GM12878 (cell line): Measurements from ENCODE around the gene ANKRD16. TPM values are rescaled to one million over a fixed set of nuclear protein-coding genes. Genes with fewer than 3 reads are reported as not detected.

Experiments
- ZBTB4 ChIP-seq: fragments of 450-650 bp; formaldehyde crosslinking; IDR thresholded peaks from 2 replicates; pipeline ENCODE4 v1.4.0; 2022; ENCODE audit warnings: mild to moderate bottlenecking, moderate library complexity
- polyA plus RNA-seq, 11 experiments: library from polyadenylated mRNA; depleted of rRNA in 4 of 11; unstranded in 6 of 11; stranded (reverse) in 5 of 11; fragments of >200 nt; fragmentation: Nextera tagmentation in 4 of 11; fragmentation: Illumina TruSeq in 1 of 11; extraction: Ambion mirVana in 4 of 11; extraction: Trizol in 1 of 11; gene quantifications; 1 replicate in 1 of 11; 2 replicates in 10 of 11; pipeline versions ENCODE4 v1.2.1 to v1.2.3, GENCODE V29; 2011 to 2016; ENCODE audit warnings: inconsistent platforms in 2 of 11, missing spikeins in 2 of 11, low read depth in 1 of 11
- total RNA-seq, 4 experiments: library from RNA; depleted of rRNA in 3 of 4; stranded (reverse); fragments of >200 nt in 3 of 4; fragmentation: Illumina TruSeq in 1 of 4; extraction: Trizol in 1 of 4; gene quantifications; 2 replicates each; pipeline versions ENCODE4 v1.2.1 to v1.2.3, GENCODE V29; 2013 to 2021

The ANKRD16 gene
- total and polyA plus RNA-seq, 10 of the 15 experiments (the other 5 are each of a cell fraction or from before 2014, with no cell fraction given): 0.57 to 13.6 (median 4.4) TPM

- no peak for TF ChIP-seq ZBTB4 (CRISPR knock-in tag)
- TF ChIP-seq, all 136 proteins: peak for 12
These were observed 77.2 kb downstream of the ANKRD16 start (continued) for GRCh38 chr10:5812283-5813090.

Other genes with a start within 250 kb of the ANKRD16 start
- gene ASB13, start 223.3 kb downstream of the ANKRD16 start, total RNA-seq (2014; rRNA removed): 0.06 and 0.16 TPM in 2 replicates
- 0.23 and 0.36 TPM in 2 replicates for gene ASB13, start 223.3 kb downstream of the ANKRD16 start, total RNA-seq (2014; rRNA removed; fragmentation: Illumina TruSeq; extraction: Trizol)
- gene ASB13, start 223.3 kb downstream of the ANKRD16 start, total RNA-seq (2021): 0.59 and 0.90 TPM in 2 replicates
- 0.03 TPM in 1 of 2 replicates, not detected in the other for gene ASB13, start 223.3 kb downstream of the ANKRD16 start, polyA plus RNA-seq (2011; rRNA removed)
- 0.13 TPM in 1 of 2 replicates, not detected in the other for gene ASB13, start 223.3 kb downstream of the ANKRD16 start, polyA plus RNA-seq (2014; fragmentation: Illumina TruSeq; extraction: Trizol)
- gene ASB13, start 223.3 kb downstream of the ANKRD16 start, polyA plus RNA-seq (2014; fragmentation: Nextera tagmentation; extraction: Ambion mirVana): under 1 TPM in 1 of 2 experiments, not detected in 1; 0.02 TPM
- gene ASB13, start 223.3 kb downstream of the ANKRD16 start, polyA plus RNA-seq (2014; rRNA removed): 0.08 and 0.30 TPM in 2 replicates
- under 1 TPM; 0.05 to 0.19 TPM for gene ASB13, start 223.3 kb downstream of the ANKRD16 start, polyA plus RNA-seq (2016; fragmentation: Nextera tagmentation; extraction: Ambion mirVana)
- gene TASOR2, start 205.1 kb downstream of the ANKRD16 start, total RNA-seq (2014; rRNA removed): 35.8 and 43.4 TPM in 2 replicates
- 52.0 and 54.7 TPM in 2 replicates for gene TASOR2, start 205.1 kb downstream of the ANKRD16 start, total RNA-seq (2014; rRNA removed; fragmentation: Illumina TruSeq; extraction: Trizol)
- 49.4 and 49.5 TPM in 2 replicates for gene TASOR2, start 205.1 kb downstream of the ANKRD16 start, total RNA-seq (2021)
- 32.2 and 46.8 TPM in 2 replicates for gene TASOR2, start 205.1 kb downstream of the ANKRD16 start, polyA plus RNA-seq (2011; rRNA removed)
- 34.9 and 52.1 TPM in 2 replicates for gene TASOR2, start 205.1 kb downstream of the ANKRD16 start, polyA plus RNA-seq (2014; fragmentation: Illumina TruSeq; extraction: Trizol)
- 10 to 100 TPM in 1 of 2 experiments, 1 to 10 TPM in 1; 8.2 to 10.6 TPM for gene TASOR2, start 205.1 kb downstream of the ANKRD16 start, polyA plus RNA-seq (2014; fragmentation: Nextera tagmentation; extraction: Ambion mirVana)
- gene TASOR2, start 205.1 kb downstream of the ANKRD16 start, polyA plus RNA-seq (2014; rRNA removed): 23.3 and 29.8 TPM in 2 replicates
- gene TASOR2, start 205.1 kb downstream of the ANKRD16 start, polyA plus RNA-seq (2016; fragmentation: Nextera tagmentation; extraction: Ambion mirVana): 10 to 100 TPM; 19.8 to 21.3 TPM
- 376 and 409 TPM in 2 replicates for gene GDI2, start 76.5 kb downstream of the ANKRD16 start, total RNA-seq (2014; rRNA removed)
- gene GDI2, start 76.5 kb downstream of the ANKRD16 start, total RNA-seq (2014; rRNA removed; fragmentation: Illumina TruSeq; extraction: Trizol): 384 and 395 TPM in 2 replicates
- gene GDI2, start 76.5 kb downstream of the ANKRD16 start, total RNA-seq (2021): 261 and 262 TPM in 2 replicates
- 278 and 498 TPM in 2 replicates for gene GDI2, start 76.5 kb downstream of the ANKRD16 start, polyA plus RNA-seq (2011; rRNA removed)
- 334 and 406 TPM in 2 replicates for gene GDI2, start 76.5 kb downstream of the ANKRD16 start, polyA plus RNA-seq (2014; fragmentation: Illumina TruSeq; extraction: Trizol)
- 100 to 1,000 TPM; 264 to 334 TPM for gene GDI2, start 76.5 kb downstream of the ANKRD16 start, polyA plus RNA-seq (2014; fragmentation: Nextera tagmentation; extraction: Ambion mirVana)
- gene GDI2, start 76.5 kb downstream of the ANKRD16 start, polyA plus RNA-seq (2014; rRNA removed): 233 and 268 TPM in 2 replicates
- 100 to 1,000 TPM; 264 to 275 TPM for gene GDI2, start 76.5 kb downstream of the ANKRD16 start, polyA plus RNA-seq (2016; fragmentation: Nextera tagmentation; extraction: Ambion mirVana)
- gene FBH1, start 350 bp upstream of the ANKRD16 start, total RNA-seq (2014; rRNA removed): 45.1 and 51.9 TPM in 2 replicates
- gene FBH1, start 350 bp upstream of the ANKRD16 start, total RNA-seq (2014; rRNA removed; fragmentation: Illumina TruSeq; extraction: Trizol): 54.6 and 60.9 TPM in 2 replicates
- 58.7 and 66.8 TPM in 2 replicates for gene FBH1, start 350 bp upstream of the ANKRD16 start, total RNA-seq (2021)
- 40.6 and 49.2 TPM in 2 replicates for gene FBH1, start 350 bp upstream of the ANKRD16 start, polyA plus RNA-seq (2011; rRNA removed)
- gene FBH1, start 350 bp upstream of the ANKRD16 start, polyA plus RNA-seq (2014; fragmentation: Illumina TruSeq; extraction: Trizol): 34.4 and 37.9 TPM in 2 replicates
- gene FBH1, start 350 bp upstream of the ANKRD16 start, polyA plus RNA-seq (2014; fragmentation: Nextera tagmentation; extraction: Ambion mirVana): 10 to 100 TPM in 1 of 2 experiments, 1 to 10 TPM in 1; 6.1 to 19.0 TPM
- gene FBH1, start 350 bp upstream of the ANKRD16 start, polyA plus RNA-seq (2014; rRNA removed): 42.0 and 44.4 TPM in 2 replicates
- gene FBH1, start 350 bp upstream of the ANKRD16 start, polyA plus RNA-seq (2016; fragmentation: Nextera tagmentation; extraction: Ambion mirVana): 10 to 100 TPM; 67.4 to 67.6 TPM
- 14.7 and 15.2 TPM in 2 replicates for gene IL15RA, start 87.7 kb upstream of the ANKRD16 start, total RNA-seq (2014; rRNA removed)
- 6.5 and 7.7 TPM in 2 replicates for gene IL15RA, start 87.7 kb upstream of the ANKRD16 start, total RNA-seq (2014; rRNA removed; fragmentation: Illumina TruSeq; extraction: Trizol)
- 9.9 and 12.1 TPM in 2 replicates for gene IL15RA, start 87.7 kb upstream of the ANKRD16 start, total RNA-seq (2021)
- gene IL15RA, start 87.7 kb upstream of the ANKRD16 start, polyA plus RNA-seq (2011; rRNA removed): 6.5 and 12.0 TPM in 2 replicates
- 7.8 and 9.8 TPM in 2 replicates for gene IL15RA, start 87.7 kb upstream of the ANKRD16 start, polyA plus RNA-seq (2014; fragmentation: Illumina TruSeq; extraction: Trizol)
- gene IL15RA, start 87.7 kb upstream of the ANKRD16 start, polyA plus RNA-seq (2014; fragmentation: Nextera tagmentation; extraction: Ambion mirVana): 1 to 10 TPM; 2.0 to 4.2 TPM
- gene IL15RA, start 87.7 kb upstream of the ANKRD16 start, polyA plus RNA-seq (2014; rRNA removed): 13.3 and 14.8 TPM in 2 replicates
- 10 to 100 TPM; 13.8 to 14.6 TPM for gene IL15RA, start 87.7 kb upstream of the ANKRD16 start, polyA plus RNA-seq (2016; fragmentation: Nextera tagmentation; extraction: Ambion mirVana)
- 3.4 and 4.0 TPM in 2 replicates for gene IL2RA, start 172.5 kb upstream of the ANKRD16 start, total RNA-seq (2014; rRNA removed)
- gene IL2RA, start 172.5 kb upstream of the ANKRD16 start, total RNA-seq (2014; rRNA removed; fragmentation: Illumina TruSeq; extraction: Trizol): 5.0 and 5.3 TPM in 2 replicates
- gene IL2RA, start 172.5 kb upstream of the ANKRD16 start, total RNA-seq (2021): 5.0 and 5.3 TPM in 2 replicates
- gene IL2RA, start 172.5 kb upstream of the ANKRD16 start, polyA plus RNA-seq (2011; rRNA removed): 2.2 and 2.4 TPM in 2 replicates
- gene IL2RA, start 172.5 kb upstream of the ANKRD16 start, polyA plus RNA-seq (2014; fragmentation: Illumina TruSeq; extraction: Trizol): 5.6 and 6.0 TPM in 2 replicates
- 1 to 10 TPM; 3.3 to 5.1 TPM for gene IL2RA, start 172.5 kb upstream of the ANKRD16 start, polyA plus RNA-seq (2014; fragmentation: Nextera tagmentation; extraction: Ambion mirVana)
- 3.4 and 3.9 TPM in 2 replicates for gene IL2RA, start 172.5 kb upstream of the ANKRD16 start, polyA plus RNA-seq (2014; rRNA removed)
- gene IL2RA, start 172.5 kb upstream of the ANKRD16 start, polyA plus RNA-seq (2016; fragmentation: Nextera tagmentation; extraction: Ambion mirVana): 1 to 10 TPM; 4.8 to 5.7 TPM
- 38.3 and 49.0 TPM in 2 replicates for gene RBM17, start 199.1 kb upstream of the ANKRD16 start, total RNA-seq (2014; rRNA removed)
- 85.7 and 94.1 TPM in 2 replicates for gene RBM17, start 199.1 kb upstream of the ANKRD16 start, total RNA-seq (2014; rRNA removed; fragmentation: Illumina TruSeq; extraction: Trizol)
- 101 and 106 TPM in 2 replicates for gene RBM17, start 199.1 kb upstream of the ANKRD16 start, total RNA-seq (2021)
- 64.5 and 65.3 TPM in 2 replicates for gene RBM17, start 199.1 kb upstream of the ANKRD16 start, polyA plus RNA-seq (2011; rRNA removed)
- 156 and 160 TPM in 2 replicates for gene RBM17, start 199.1 kb upstream of the ANKRD16 start, polyA plus RNA-seq (2014; fragmentation: Illumina TruSeq; extraction: Trizol)
- gene RBM17, start 199.1 kb upstream of the ANKRD16 start, polyA plus RNA-seq (2014; fragmentation: Nextera tagmentation; extraction: Ambion mirVana): 10 to 100 TPM; 28.4 to 45.0 TPM
- gene RBM17, start 199.1 kb upstream of the ANKRD16 start, polyA plus RNA-seq (2014; rRNA removed): 79.9 and 82.1 TPM in 2 replicates
- gene RBM17, start 199.1 kb upstream of the ANKRD16 start, polyA plus RNA-seq (2016; fragmentation: Nextera tagmentation; extraction: Ambion mirVana): 100 to 1,000 TPM; 177 to 181 TPM